ENCODE data around the gene G6PC3. TPM values are rescaled to one million over a fixed set of nuclear protein-coding genes. Genes with fewer than 3 reads are reported as not detected.

G6PC3 gene
- total RNA-seq, 1 experiment from 2014 or later: 105 TPM

DNA sequence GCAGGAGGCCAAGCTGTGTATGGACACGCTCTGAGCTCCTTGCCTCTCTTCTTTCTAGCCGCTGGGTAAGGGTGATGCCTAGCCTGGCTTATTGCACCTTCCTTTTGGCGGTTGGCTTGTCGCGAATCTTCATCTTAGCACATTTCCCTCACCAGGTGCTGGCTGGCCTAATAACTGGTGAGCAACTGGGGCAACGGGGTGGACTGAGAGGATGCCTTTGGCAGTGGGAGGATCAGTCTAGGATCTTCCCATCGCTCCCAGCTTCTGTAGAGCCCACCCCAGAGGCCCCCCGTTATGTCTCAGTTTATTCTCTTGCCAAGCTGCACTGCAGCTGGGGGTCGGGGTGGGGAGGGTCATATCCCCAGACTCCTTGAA, 4.4 kb downstream of the G6PC3 start:
- Histone ChIP-seq H2AFZ (ENCODE audit: low read length) (no peak overlapping the region), H4K5ac (ENCODE audit: insufficient read length, low read depth, low read length) (no peak overlapping the region), H3K4me1 (ENCODE audit: insufficient read depth, low read length) (no peaks in the 10 kb centered on the region), H2BK15ac (ENCODE audit: low read depth, low read length) (no peak overlapping the region), H3K79me1 (ENCODE audit: insufficient read depth, low read depth, low read length, poor library complexity, severe bottlenecking) (no peaks in the 10 kb centered on the region), H3K27me3 (ENCODE audit: insufficient read depth, low read length) (no peaks in the 10 kb centered on the region), H3K14ac (ENCODE audit: insufficient read depth, low read length) (no peak overlapping the region), H3K23me2 (ENCODE audit: insufficient read length, low read depth, low read length, poor library complexity, severe bottlenecking) (peaks cover 9% of the 10 kb centered on the region), H4K20me1 (ENCODE audit: control insufficient read depth, insufficient read depth, insufficient read length) (no peaks in the 10 kb centered on the region), H3K18ac (ENCODE audit: insufficient read length, low read depth, low read length) (no peak overlapping the region), H3K4ac (ENCODE audit: low read depth, low read length) (no peak overlapping the region), H4K8ac (replicated peaks; ENCODE audit: insufficient read length, low read depth, low read length) (no peak overlapping the region), H3T11ph (ENCODE audit: low read length) (no peak overlapping the region), H2AK5ac (ENCODE audit: insufficient read length, low read length) (no peak overlapping the region), H3K9me3 (ENCODE audit: control insufficient read depth, low read depth, low read length) (no peaks in the 10 kb centered on the region), H2BK120ac (ENCODE audit: low read depth, low read length, poor library complexity, severe bottlenecking) (no peak overlapping the region), H3K9ac (ENCODE audit: extremely low read depth, insufficient read length, low read length) (no peak overlapping the region), H3K79me2 (ENCODE audit: insufficient read depth, low read length) (no peaks in the 10 kb centered on the region; the same call in 1 of the 2 replicates), H2BK5ac (ENCODE audit: insufficient read length, low read length) (no peak overlapping the region), H4K91ac (ENCODE audit: insufficient read length, low read depth, low read length) (no peak overlapping the region), H2BK12ac (ENCODE audit: insufficient read length, low read depth, low read length) (no peak overlapping the region), H3K4me2 (ENCODE audit: insufficient read depth, insufficient read length, low read length) (no peak overlapping the region), H2BK20ac (ENCODE audit: low read depth, low read length, poor library complexity, severe bottlenecking) (no peak overlapping the region), H3K23ac (ENCODE audit: insufficient read length, low read depth, low read length) (no peak overlapping the region), H3K56ac (ENCODE audit: insufficient read length, low read depth, low read length) (no peak overlapping the region), H3K27ac (ENCODE audit: insufficient read length, low read depth, low read length) (no peak overlapping the region)
- Mint-ChIP-seq H3K9me3 (no peaks in the 10 kb centered on the region; a peak in 1 of 5 replicates), H3K36me3 (ENCODE audit: insufficient read depth in 1 of 3, low read depth in 3 of 3) (peaks cover 23 to 64% (median 49%) of the 10 kb centered on the region in 3 experiments; a peak in 6 of 7 replicates), H3K4me3 (no peak overlapping the region), H3K4me1 (peaks cover 15 to 21% of the 10 kb centered on the region in 2 experiments), H3K27ac (no peak overlapping the region), H3K27me3 (ENCODE audit: low read depth) (no peaks in the 10 kb centered on the region)
- peak; percentile 17 for DNase-seq
- no peak for TF ChIP-seq CTCF (conservative IDR thresholded peaks at IDR 0.05)
- WGBS (ENCODE audit: extremely low coverage, insufficient read length, low lambda C conversion rate): no CpG with 5 or more reads among the region's 9 CpGs

All from H9 (cell line).